GM13977 (cell line): ENCODE data around the gene RNF5.
A peak's percentile ranks its signal among the peaks of the same experiment; 100 is the strongest.
"Not testable (repeated sequence)": the region's sequence is repeated elsewhere in the genome, so short reads cannot be mapped to it uniquely, and the experiment has no call there.

ENCODE experiments used
- DNase-seq: peaks from one replicate; pipeline ENCODE4 v3.0.0; 2012; ENCODE audit warnings: low spot score
- in situ Hi-C: fragments of 300-500 bp; cut with MboI; formaldehyde crosslinking; loops from one replicate; pipeline ENCODE4 v1.12.0; 2022; ENCODE audit warnings: low sequenced_read_pairs, low pct_unique_long_range_greater_than_20kb, mixed read lengths, inconsistent platforms; ENCODE audit not compliant: unreplicated experiment
- TF ChIP-seq, protein P1 (sequence below): IDR thresholded peaks from 2 replicates; pipeline ENCODE4 v1.5.1; 2012; ENCODE audit warnings: mild to moderate bottlenecking, control low read depth; ENCODE audit not compliant: insufficient read depth; ENCODE audit errors: extremely low read depth, missing control alignments

The RNF5 gene

DNA sequence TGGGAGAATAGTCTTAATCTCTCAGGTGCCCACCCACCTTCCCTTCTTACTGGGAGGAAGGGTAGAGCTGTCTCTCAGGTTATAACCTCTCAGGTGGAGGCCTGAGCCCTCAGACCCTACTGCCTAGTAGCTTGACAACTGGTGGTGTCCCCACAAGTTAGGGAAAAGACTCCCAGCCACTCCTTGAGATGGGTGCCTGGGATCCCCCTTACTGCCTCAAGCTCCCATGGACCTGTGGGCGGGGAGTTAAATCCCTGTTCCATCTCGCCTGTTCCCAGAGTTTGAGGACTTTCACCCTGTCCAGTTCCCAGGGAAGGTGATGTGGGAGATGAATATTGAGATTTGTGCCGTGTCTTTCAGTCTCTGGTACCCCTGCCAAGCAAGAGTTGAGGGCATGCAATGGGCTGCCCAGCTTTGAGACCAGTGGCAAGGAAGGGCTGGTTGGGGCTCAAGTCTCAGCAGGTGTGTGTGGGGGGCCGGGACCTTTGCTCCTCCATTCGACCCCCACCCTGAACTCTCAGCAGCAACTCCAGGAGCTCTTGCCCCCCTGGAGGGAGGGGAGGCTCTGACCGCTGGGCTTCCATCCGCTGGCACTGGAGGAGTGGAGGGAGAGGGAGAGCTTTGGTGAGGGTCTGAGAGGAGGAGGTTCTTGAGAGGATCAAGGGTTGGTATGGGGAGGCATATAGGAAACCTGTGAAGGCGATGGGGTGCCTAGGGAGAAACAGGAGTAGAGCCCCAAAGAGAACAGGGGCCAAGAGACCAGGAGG lies 12.9 kb downstream of the RNF5 start:
- no peak for DNase-seq
- TF ChIP-seq, protein P1, sequence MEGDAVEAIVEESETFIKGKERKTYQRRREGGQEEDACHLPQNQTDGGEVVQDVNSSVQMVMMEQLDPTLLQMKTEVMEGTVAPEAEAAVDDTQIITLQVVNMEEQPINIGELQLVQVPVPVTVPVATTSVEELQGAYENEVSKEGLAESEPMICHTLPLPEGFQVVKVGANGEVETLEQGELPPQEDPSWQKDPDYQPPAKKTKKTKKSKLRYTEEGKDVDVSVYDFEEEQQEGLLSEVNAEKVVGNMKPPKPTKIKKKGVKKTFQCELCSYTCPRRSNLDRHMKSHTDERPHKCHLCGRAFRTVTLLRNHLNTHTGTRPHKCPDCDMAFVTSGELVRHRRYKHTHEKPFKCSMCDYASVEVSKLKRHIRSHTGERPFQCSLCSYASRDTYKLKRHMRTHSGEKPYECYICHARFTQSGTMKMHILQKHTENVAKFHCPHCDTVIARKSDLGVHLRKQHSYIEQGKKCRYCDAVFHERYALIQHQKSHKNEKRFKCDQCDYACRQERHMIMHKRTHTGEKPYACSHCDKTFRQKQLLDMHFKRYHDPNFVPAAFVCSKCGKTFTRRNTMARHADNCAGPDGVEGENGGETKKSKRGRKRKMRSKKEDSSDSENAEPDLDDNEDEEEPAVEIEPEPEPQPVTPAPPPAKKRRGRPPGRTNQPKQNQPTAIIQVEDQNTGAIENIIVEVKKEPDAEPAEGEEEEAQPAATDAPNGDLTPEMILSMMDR, result no peak
- in situ Hi-C loops, result no loop called here

DNA sequence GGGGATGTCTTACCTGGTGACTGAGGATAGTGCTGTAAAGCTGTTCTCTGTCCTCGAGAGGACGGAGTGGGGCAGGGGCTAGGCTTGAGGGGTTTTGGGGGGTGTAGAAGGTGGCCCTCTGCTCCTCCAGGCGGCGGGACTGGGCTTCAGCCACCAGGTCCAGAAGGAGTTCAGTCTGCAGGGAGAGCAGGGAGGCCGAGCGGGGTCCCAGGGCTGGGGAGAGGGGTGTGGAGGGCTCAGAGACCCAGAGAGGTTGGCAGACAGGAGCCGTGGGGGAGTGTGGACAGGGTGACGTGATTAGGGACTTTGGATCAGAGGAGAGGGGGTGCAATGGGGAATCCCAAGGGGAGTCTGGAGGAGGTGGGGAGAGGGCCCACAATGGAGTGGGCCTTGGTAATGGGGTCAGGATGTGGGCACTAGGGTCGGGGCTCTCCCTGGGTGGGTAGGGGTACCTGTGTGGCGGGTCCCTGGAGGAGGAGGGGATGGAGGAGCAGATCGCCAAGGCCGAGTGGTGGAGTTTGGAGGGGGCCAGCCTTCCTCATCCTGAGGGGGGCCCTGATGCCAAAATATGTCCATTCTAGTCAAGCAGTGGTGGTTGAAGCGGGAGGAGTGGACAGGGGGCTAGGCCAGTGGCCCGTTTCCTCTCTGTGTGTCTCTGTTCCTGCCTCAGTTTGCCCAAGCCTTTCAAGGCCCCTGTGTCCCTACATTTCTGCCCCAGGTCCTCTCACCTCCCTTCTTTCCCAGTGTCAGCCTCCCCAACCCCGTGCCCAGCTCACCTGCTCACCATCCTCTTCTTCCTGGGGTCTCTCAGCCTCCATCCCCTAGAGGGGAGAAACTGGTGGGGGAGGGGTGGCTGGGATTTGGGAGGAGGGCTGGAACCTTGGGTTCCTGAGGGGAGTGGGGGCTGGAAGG lies 13.7 kb downstream of the RNF5 start:
- TF ChIP-seq, protein P1, result no peak
- no peak for DNase-seq
- in situ Hi-C loops, result no loop called here

DNA sequence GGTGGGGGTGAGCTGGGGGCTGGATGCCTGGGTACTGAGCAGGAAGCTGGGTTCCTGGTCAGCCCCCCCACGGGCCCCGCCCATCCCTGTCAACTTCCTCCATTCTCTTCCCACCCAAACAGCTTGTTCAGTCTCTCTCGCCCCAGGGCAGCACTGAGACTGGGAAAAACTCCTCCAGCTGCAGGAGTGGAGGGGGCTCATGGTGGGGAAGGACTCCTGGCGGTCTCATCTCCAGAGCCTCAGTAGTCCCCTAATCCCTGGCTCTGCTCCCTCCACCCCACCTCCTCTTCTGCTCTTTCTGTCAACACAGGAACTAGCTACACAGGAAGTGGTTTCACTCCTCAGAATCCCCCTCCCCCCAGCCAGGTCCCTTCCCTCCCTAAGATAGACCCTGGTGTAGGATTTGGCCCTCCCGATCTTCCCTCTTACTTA lies 14.4 kb downstream of the RNF5 start, which contains the start of gene GPSM3:
Gene GPSM3, minus strand, starts transcription at position 36 of the 432 bp plus-strand sequence. CDS start 130 bp downstream, outside the sequence.
- no peak for DNase-seq
- TF ChIP-seq, protein P1, result no peak
- in situ Hi-C loops, result no loop called here

DNA sequence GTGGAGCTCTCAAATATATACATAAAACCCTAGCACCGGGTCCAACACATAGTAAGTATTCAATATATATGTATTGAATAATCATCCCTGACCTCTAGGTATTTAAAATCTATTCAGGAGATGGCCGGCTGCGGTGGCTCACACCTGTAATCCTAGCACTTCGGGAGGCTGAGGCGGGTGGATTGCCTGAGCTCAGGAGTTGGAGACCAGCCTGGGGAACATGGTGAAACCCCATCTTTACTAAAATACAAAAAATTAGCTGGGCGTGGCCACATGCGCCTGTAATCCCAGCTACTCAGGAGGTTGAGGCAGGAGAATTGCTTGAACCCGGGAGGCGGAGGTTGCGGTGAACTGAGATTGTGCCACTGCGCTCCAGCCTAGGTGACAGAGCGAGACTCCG lies 14.9 kb downstream of the RNF5 start:
- DNase-seq, in situ Hi-C loops: not testable (repeated sequence)

DNA sequence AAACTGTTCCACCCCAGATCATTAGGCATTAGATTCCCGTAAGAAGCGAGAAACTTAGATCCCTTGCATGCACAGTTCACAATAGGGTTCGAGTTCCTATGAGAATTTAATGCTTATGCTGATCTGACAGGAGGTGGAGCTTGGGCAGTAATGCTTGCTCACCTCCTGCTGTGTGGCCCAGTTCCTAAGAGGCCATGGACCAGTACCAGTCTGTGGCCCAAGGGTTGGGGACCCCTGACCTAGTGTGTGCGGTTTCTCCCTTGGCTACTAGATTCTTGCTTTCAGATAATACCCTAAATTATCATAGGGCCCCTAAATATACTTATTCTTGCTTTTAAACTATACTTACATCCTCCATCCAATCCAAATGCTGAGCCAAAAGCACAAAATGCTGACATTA lies 16.2 kb downstream of the RNF5 start:
- in situ Hi-C loops, result no loop called here
- TF ChIP-seq, protein P1, result no peak
- no peak for DNase-seq

DNA sequence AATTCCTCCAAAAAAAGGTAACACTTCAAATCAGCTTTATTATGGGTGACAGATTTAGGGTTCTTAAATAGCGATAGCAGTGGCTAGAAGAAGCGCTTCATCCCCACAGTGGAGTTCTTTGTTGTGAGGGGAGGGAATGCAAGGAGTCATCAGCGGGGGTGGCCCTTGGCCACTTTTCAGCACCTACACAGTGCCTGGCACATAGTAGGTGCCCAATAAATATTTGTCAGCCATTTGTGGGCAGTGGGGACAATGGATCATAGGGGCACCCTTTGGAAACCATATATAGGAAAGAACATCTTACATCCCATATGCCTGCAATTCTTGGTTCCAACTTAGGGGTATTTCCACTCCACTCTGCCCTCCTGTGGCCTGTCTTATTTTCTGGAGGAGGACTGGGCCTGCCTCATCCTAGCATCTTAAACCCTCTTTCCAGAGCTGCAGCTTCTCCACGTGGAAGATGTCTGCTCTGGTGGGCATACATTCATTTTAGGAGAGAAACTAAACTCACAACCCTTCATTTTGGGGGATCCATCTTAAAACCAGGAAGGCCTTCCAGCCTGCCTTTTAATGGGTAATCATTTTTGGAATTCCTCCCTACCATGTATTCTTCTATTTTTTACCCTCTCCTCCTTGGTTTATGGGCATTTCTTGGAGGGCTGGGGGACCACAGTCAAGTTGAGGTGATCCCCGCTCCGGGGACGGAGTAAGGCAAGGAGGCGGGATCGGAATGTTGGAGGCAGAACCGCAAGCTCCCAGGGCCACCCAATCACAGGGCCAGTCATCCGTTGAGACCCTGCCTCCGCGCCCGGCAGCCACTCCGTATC lies 16.8 kb downstream of the RNF5 start:
- TF ChIP-seq, protein P1, result peak; percentile 67
- in situ Hi-C loops, result no loop called here
- DNase-seq, result no peak
